Activated B cell treated with CpG ODN at 0.5 μM for 24 hours (primary cell): ENCODE measurements around the gene SWAP70. TPM values are rescaled to one million over a fixed set of nuclear protein-coding genes. Genes with fewer than 3 reads are reported as not detected.

Source experiments
- ATAC-seq: fragments of 200-7000 bp; cut with Tn5 transposase; one replicate; pipeline ENCODE4 v1.10.0; 2021; ENCODE audit warnings: low read depth, mild to moderate bottlenecking, moderate library complexity
- CTCF ChIA-PET: fragments of 350-600 bp; sonication (Branson Sonifier 250); formaldehyde crosslinking; loops from one replicate; lab custom pipeline; 2021; ENCODE audit warnings: antibody characterized with exemption; lab: Charles Lee
- POLR2A ChIA-PET: fragments of 350-600 bp; sonication (Branson Sonifier 250); formaldehyde crosslinking; loops from one replicate; lab custom pipeline; 2021; ENCODE audit warnings: antibody characterized with exemption; lab: Charles Lee
- DNase-seq: peaks from one replicate; pipeline ENCODE4 v3.0.0; 2022
- H3K27ac Mint-ChIP-seq: one replicate; pipeline ENCODE4 v1.8.0; 2020; ENCODE audit warnings: mixed read lengths
- H3K27me3 Mint-ChIP-seq: one replicate; pipeline ENCODE4 v1.8.0; 2021; ENCODE audit warnings: mixed read lengths
- H3K36me3 Mint-ChIP-seq: one replicate; pipeline ENCODE4 v1.8.0; 2021; ENCODE audit warnings: low read depth, mixed read lengths
- H3K4me1 Mint-ChIP-seq: one replicate; pipeline ENCODE4 v1.8.0; 2021; ENCODE audit warnings: mixed read lengths
- H3K4me3 Mint-ChIP-seq: one replicate; pipeline ENCODE4 v1.8.0; 2020; ENCODE audit warnings: mild to moderate bottlenecking, mixed read lengths
- H3K9me3 Mint-ChIP-seq: one replicate; pipeline ENCODE4 v1.8.0; 2020; ENCODE audit warnings: mixed read lengths
- CTCF ChIP-seq: fragments of 200-600 bp; IDR thresholded peaks from one replicate; pipeline ENCODE4 v1.8.0; 2022; ENCODE audit warnings: antibody characterized with exemption, mild to moderate bottlenecking
- intact Hi-C: fragments of 100-400 bp; cut with micrococcal nuclease; formaldehyde crosslinking; loops from one replicate; pipeline ENCODE4 v1.15.1; 2024
- total RNA-seq: library from RNA; stranded (reverse); gene quantifications from 2 replicates; pipeline ENCODE4 v1.2.3, GENCODE V29; 2022

Gene SWAP70
- total RNA-seq, 1 donor from 2014 or later, result 288 TPM

GRCh38 chr11:9752091-9752490 lies 88.2 kb downstream of the SWAP70 start:
- no peak for ATAC-seq
- H3K27ac Mint-ChIP-seq, result peak overlapping the region; percentile 46
- DNase-seq, result no peak
- intact Hi-C loops, result loop anchor here (10.0 kb wide), 2 partner anchors 703 to 1067 kb away; partner anchors contain the start of genes AMPD3, RPL27A and TRIM66
- H3K36me3 Mint-ChIP-seq, result peaks cover 55% of the 10 kb centered on the region
- H3K4me3 Mint-ChIP-seq, result no peak overlapping the region
- H3K27me3 Mint-ChIP-seq, result no peaks in the 10 kb centered on the region
- ChIA-PET POLR2A (interaction anchor here (1.1 kb wide), 1 partner anchor 222 kb away, joined by 3 read pairs; no protein-coding TSS in a partner anchor), CTCF (interaction anchor here (1.2 kb wide), 1 partner anchor 23 kb away, joined by 3 read pairs; no protein-coding TSS in a partner anchor)
- H3K9me3 Mint-ChIP-seq, result no peaks in the 10 kb centered on the region
- TF ChIP-seq CTCF, result no peak
- peaks cover 67% of the 10 kb centered on the region for H3K4me1 Mint-ChIP-seq

- POLR2A ChIA-PET, result interaction anchor here (1.3 to 5.0 kb wide), 2 partner anchors 140 to 180 kb away, joined by 3 to 26 read pairs; partner anchors contain the start of gene WEE1
- H3K36me3 Mint-ChIP-seq, result peaks cover 48% of the 10 kb centered on the region
- H3K4me3 Mint-ChIP-seq, result no peak overlapping the region
- peaks cover 67% of the 10 kb centered on the region for H3K4me1 Mint-ChIP-seq
- H3K9me3 Mint-ChIP-seq, result no peaks in the 10 kb centered on the region
- DNase-seq (no peak), ATAC-seq (no peak)
- H3K27ac Mint-ChIP-seq, result peak overlapping the region; percentile 92
- no peaks in the 10 kb centered on the region for H3K27me3 Mint-ChIP-seq
- intact Hi-C loops, result loop anchor here (10.0 kb wide), 2 partner anchors 702 to 1068 kb away; partner anchors contain the start of genes AMPD3, RPL27A and TRIM66
- CTCF ChIA-PET, result interaction anchor here (0.9 to 2.1 kb wide), 2 partner anchors 140 to 218 kb away, joined by 4 to 11 read pairs; no protein-coding TSS in a partner anchor
- no peak for TF ChIP-seq CTCF
These were observed 89.1 kb downstream of the SWAP70 start for GRCh38 chr11:9753021-9753420.

GRCh38 chr11:9754010-9754471 lies 90.2 kb downstream of the SWAP70 start:
- Mint-ChIP-seq H3K36me3 (peaks cover 38% of the 10 kb centered on the region), H3K9me3 (no peaks in the 10 kb centered on the region), H3K27ac (peak overlapping the region; percentile 92), H3K4me1 (peaks cover 60% of the 10 kb centered on the region), H3K4me3 (peak overlapping the region; percentile 8), H3K27me3 (no peaks in the 10 kb centered on the region)
- no peak for DNase-seq
- ATAC-seq, result peak; percentile 7
- no peak for TF ChIP-seq CTCF
- intact Hi-C loops, result loop anchor here (10.0 kb wide), 2 partner anchors 701 to 1069 kb away; partner anchors contain the start of genes AMPD3, RPL27A and TRIM66
- ChIA-PET POLR2A (interaction anchor here (0.6 to 5.0 kb wide), 14 partner anchors 9 to 550 kb away, joined by 3 to 26 read pairs (median 4); partner anchors contain the start of gene WEE1), CTCF (interaction anchor here (0.6 to 2.7 kb wide), 4 partner anchors 62 to 219 kb away, joined by 3 to 13 read pairs (median 7); no protein-coding TSS in a partner anchor)

- peaks cover 26% of the 10 kb centered on the region for H3K36me3 Mint-ChIP-seq
- intact Hi-C loops, result loop anchor here (1.0 to 10.0 kb wide), 6 partner anchors 10 to 1071 kb away; partner anchors contain the start of genes AKIP1, AMPD3, RNF141 and RPL27A
- TF ChIP-seq CTCF, result no peak
- ATAC-seq, result no peak
- H3K27me3 Mint-ChIP-seq, result no peaks in the 10 kb centered on the region
- no peaks in the 10 kb centered on the region for H3K9me3 Mint-ChIP-seq
- ChIA-PET POLR2A (interaction anchor here (0.6 to 5.0 kb wide), 10 partner anchors 17 to 565 kb away, joined by 3 to 26 read pairs (median 4); no protein-coding TSS in a partner anchor), CTCF (interaction anchor here (1.0 to 2.7 kb wide), 3 partner anchors 127 to 221 kb away, joined by 3 to 13 read pairs (median 4); no protein-coding TSS in a partner anchor)
- peak overlapping the region; percentile 92 for H3K27ac Mint-ChIP-seq
- peak; percentile 30 for DNase-seq
- peaks cover 77% of the 10 kb centered on the region for H3K4me1 Mint-ChIP-seq
- peak overlapping the region; percentile 56 for H3K4me3 Mint-ChIP-seq
These were observed 91.8 kb downstream of the SWAP70 start for GRCh38 chr11:9755561-9756185.
